Coronary artery (tissue), 2 donors: ENCODE data around the gene ANKRD27.

Source experiments
- DNase-seq: peaks from one replicate; pipeline ENCODE4 v3.0.0-alpha.2; 2017; ENCODE audit warnings: low spot score
- H3K27ac ChIP-seq, 2 donors: fragments of 200-600 bp; sonication (generic); one replicate each; pipeline ENCODE4 v1.5.1; 2016 to 2019
- H3K4me3 ChIP-seq: fragments of 200-600 bp; sonication (generic); 2 replicates; pipeline ENCODE4 v1.5.1; 2016; ENCODE audit warnings: mild to moderate bottlenecking, moderate library complexity
- CTCF ChIP-seq: fragments of 200-600 bp; sonication (generic); IDR thresholded peaks from one replicate; pipeline ENCODE4 v1.5.1; 2019; ENCODE audit warnings: antibody characterized with exemption

Gene ANKRD27

GRCh38 chr19:32692727-32693061, 17.7 kb upstream of the ANKRD27 start:
- no peak for DNase-seq
- no peak for TF ChIP-seq CTCF
- H3K4me3 ChIP-seq: peak overlapping the region; percentile 81
- H3K27ac ChIP-seq: peak overlapping the region; percentile 61 to 88

- DNase-seq: peak; percentile 79
Measured at GRCh38 chr19:32691952-32692726, 17.2 kb upstream of the ANKRD27 start.

GRCh38 chr19:32691291-32691951, 16.4 kb upstream of the ANKRD27 start, which contains the start of gene NUDT19:
Gene NUDT19, plus strand, starts transcription at chr19:32691821. Its CDS starts 140 bp downstream, at chr19:32691961.
- peak within 1 kb of the TSS; percentile 61 to 88 for H3K27ac ChIP-seq
- peak; percentile 88 for DNase-seq
- H3K4me3 ChIP-seq: peak within 1 kb of the TSS; percentile 81
- no peak for TF ChIP-seq CTCF

More at GRCh38 chr19:32691952-32692726, 17.2 kb upstream of the ANKRD27 start:
- peak overlapping the region; percentile 81 for H3K4me3 ChIP-seq
- TF ChIP-seq CTCF: no peak
- H3K27ac ChIP-seq: peak overlapping the region; percentile 61 to 88

GRCh38 chr19:32688311-32688710, 13.3 kb upstream of the ANKRD27 start:
- no peak for DNase-seq
- H3K27ac ChIP-seq: no peak overlapping the region
- H3K4me3 ChIP-seq: no peak overlapping the region
- no peak for TF ChIP-seq CTCF

GRCh38 chr19:32687681-32688080, 12.7 kb upstream of the ANKRD27 start:
- no peak overlapping the region for H3K4me3 ChIP-seq
- DNase-seq: no peak
- TF ChIP-seq CTCF: no peak
- no peak overlapping the region for H3K27ac ChIP-seq

GRCh38 chr19:32686847-32687475, 12.0 kb upstream of the ANKRD27 start:
- Histone ChIP-seq H3K27ac (no peak overlapping the region), H3K4me3 (no peak overlapping the region)
- TF ChIP-seq CTCF: no peak
- no peak for DNase-seq
